H9 (cell line): ENCODE measurements around the gene QRICH2. TPM values are rescaled to one million over a fixed set of nuclear protein-coding genes. Genes with fewer than 3 reads are reported as not detected.

ENCODE experiments used
- DNase-seq: peaks from one replicate; pipeline ENCODE4 v3.0.0-alpha.2; 2017
- H2AFZ ChIP-seq: one replicate; pipeline ENCODE4 v1.6.1; 2013; ENCODE audit warnings: mild to moderate bottlenecking, low read length, control low read depth, moderate library complexity
- H2AK5ac ChIP-seq: 2 replicates; pipeline ENCODE4 v1.6.1; 2013; ENCODE audit warnings: low read length, control low read depth, mixed read lengths; ENCODE audit not compliant: insufficient read length
- H2BK120ac ChIP-seq: one replicate; pipeline ENCODE4 v1.6.1; 2013; ENCODE audit warnings: low read depth, mild to moderate bottlenecking, low read length, control low read depth, inconsistent platforms; ENCODE audit not compliant: poor library complexity, severe bottlenecking
- H2BK12ac ChIP-seq: 2 replicates; pipeline ENCODE4 v1.6.1; 2013; ENCODE audit warnings: low read length, control low read depth, mixed read lengths, low read depth; ENCODE audit not compliant: insufficient read length
- H2BK15ac ChIP-seq: 2 replicates; pipeline ENCODE4 v1.6.1; 2013; ENCODE audit warnings: low read depth, low read length, control low read depth
- H2BK20ac ChIP-seq: one replicate; pipeline ENCODE4 v1.6.1; 2013; ENCODE audit warnings: low read depth, mild to moderate bottlenecking, low read length, control low read depth, inconsistent platforms; ENCODE audit not compliant: poor library complexity, severe bottlenecking
- H2BK5ac ChIP-seq: 2 replicates; pipeline ENCODE4 v1.6.1; 2013; ENCODE audit warnings: low read length, control low read depth, mixed read lengths; ENCODE audit not compliant: insufficient read length
- H3K14ac ChIP-seq: 2 replicates; pipeline ENCODE4 v1.6.1; 2013; ENCODE audit warnings: low read length, control low read depth; ENCODE audit not compliant: insufficient read depth
- H3K18ac ChIP-seq: 2 replicates; pipeline ENCODE4 v1.6.1; 2013; ENCODE audit warnings: low read depth, mild to moderate bottlenecking, mixed read lengths, low read length, control low read depth; ENCODE audit not compliant: insufficient read length
- H3K23ac ChIP-seq: 2 replicates; pipeline ENCODE4 v1.6.1; 2013; ENCODE audit warnings: low read length, control low read depth, mixed read lengths, low read depth; ENCODE audit not compliant: insufficient read length
- H3K23me2 ChIP-seq: 2 replicates; pipeline ENCODE4 v1.6.1; 2013; ENCODE audit warnings: low read depth, mild to moderate bottlenecking, mixed read lengths, low read length, control low read depth; ENCODE audit not compliant: insufficient read length, poor library complexity, severe bottlenecking
- H3K27ac ChIP-seq: 2 replicates; pipeline ENCODE4 v1.5.1; 2013; ENCODE audit warnings: low read length, control low read depth, mixed read lengths, low read depth; ENCODE audit not compliant: insufficient read length
- H3K27me3 ChIP-seq: 2 replicates; pipeline ENCODE4 v1.6.1; 2013; ENCODE audit warnings: low read length, control low read depth, inconsistent platforms; ENCODE audit not compliant: insufficient read depth
- H3K4ac ChIP-seq: 2 replicates; pipeline ENCODE4 v1.6.1; 2013; ENCODE audit warnings: low read depth, mild to moderate bottlenecking, control low read depth, inconsistent platforms, low read length, moderate library complexity
- H3K4me1 ChIP-seq: 2 replicates; pipeline ENCODE4 v1.6.1; 2013; ENCODE audit warnings: low read length, control low read depth, inconsistent platforms; ENCODE audit not compliant: insufficient read depth
- H3K4me2 ChIP-seq: 2 replicates; pipeline ENCODE4 v1.6.1; 2013; ENCODE audit warnings: low read length, control low read depth, mixed read lengths; ENCODE audit not compliant: insufficient read length, insufficient read depth
- H3K56ac ChIP-seq: 2 replicates; pipeline ENCODE4 v1.6.1; 2013; ENCODE audit warnings: low read depth, mild to moderate bottlenecking, mixed read lengths, low read length, control low read depth; ENCODE audit not compliant: insufficient read length
- H3K79me1 ChIP-seq: 2 replicates; pipeline ENCODE4 v1.6.1; 2013; ENCODE audit warnings: low read depth, mild to moderate bottlenecking, moderate library complexity, low read length, control low read depth, inconsistent platforms; ENCODE audit not compliant: insufficient read depth, poor library complexity, severe bottlenecking
- H3K79me2 ChIP-seq: 2 replicates; pipeline ENCODE4 v1.6.1; 2013; ENCODE audit warnings: low read length, control low read depth, inconsistent platforms; ENCODE audit not compliant: insufficient read depth
- H3K9ac ChIP-seq: 2 replicates; pipeline ENCODE4 v1.6.1; 2013; ENCODE audit warnings: low read length, control low read depth, mixed read lengths; ENCODE audit not compliant: insufficient read length; ENCODE audit errors: extremely low read depth
- H3K9me3 ChIP-seq: one replicate; pipeline ENCODE4 v1.6.1; 2013; ENCODE audit warnings: low read depth, low read length, inconsistent platforms; ENCODE audit not compliant: control insufficient read depth
- H3T11ph ChIP-seq: one replicate; pipeline ENCODE4 v1.6.1; 2013; ENCODE audit warnings: mild to moderate bottlenecking, low read length, control low read depth, inconsistent platforms
- H4K20me1 ChIP-seq: one replicate; pipeline ENCODE4 v1.6.1; 2013; ENCODE audit not compliant: control insufficient read depth, insufficient read length, insufficient read depth
- H4K5ac ChIP-seq: 2 replicates; pipeline ENCODE4 v1.6.1; 2013; ENCODE audit warnings: low read depth, mild to moderate bottlenecking, mixed read lengths, low read length, control low read depth; ENCODE audit not compliant: insufficient read length
- H4K8ac ChIP-seq: replicated peaks from 2 replicates; pipeline ENCODE4 v1.6.1; 2013; ENCODE audit warnings: low read length, control low read depth, mixed read lengths, low read depth; ENCODE audit not compliant: insufficient read length
- H4K91ac ChIP-seq: 2 replicates; pipeline ENCODE4 v1.6.1; 2013; ENCODE audit warnings: low read depth, mild to moderate bottlenecking, moderate library complexity, mixed read lengths, low read length, control low read depth; ENCODE audit not compliant: insufficient read length
- H3K27ac Mint-ChIP-seq, 3 experiments: 2 replicates in 2 of 3; 3 replicates in 1 of 3; pipeline ENCODE4 v1.8.0; 2020 to 2021; ENCODE audit warnings: mixed read lengths in 3 of 3, mild to moderate bottlenecking in 1 of 3, moderate library complexity in 1 of 3
- H3K27me3 Mint-ChIP-seq: 2 replicates; pipeline ENCODE4 v1.8.0; 2021; ENCODE audit warnings: low read depth, mild to moderate bottlenecking, moderate library complexity, mixed read lengths
- H3K36me3 Mint-ChIP-seq, 3 experiments: 2 replicates in 2 of 3; 3 replicates in 1 of 3; pipeline ENCODE4 v1.8.0; 2020 to 2021; ENCODE audit warnings: low read depth in 3 of 3, mixed read lengths in 3 of 3; ENCODE audit not compliant: insufficient read depth in 1 of 3
- H3K4me1 Mint-ChIP-seq, 2 experiments: 2 replicates each; pipeline ENCODE4 v1.8.0; 2020; ENCODE audit warnings: mixed read lengths in 2 of 2
- H3K4me3 Mint-ChIP-seq, 2 experiments: 2 replicates in 1 of 2; 3 replicates in 1 of 2; pipeline ENCODE4 v1.8.0; 2020 to 2021; ENCODE audit warnings: mild to moderate bottlenecking in 2 of 2, mixed read lengths in 2 of 2, moderate library complexity in 1 of 2
- H3K9me3 Mint-ChIP-seq, 2 experiments: 2 replicates in 1 of 2; 3 replicates in 1 of 2; pipeline ENCODE4 v1.8.0; 2020; ENCODE audit warnings: mild to moderate bottlenecking in 2 of 2, mixed read lengths in 2 of 2, moderate library complexity in 1 of 2
- WGBS: extraction: QIAGEN DNeasy Blood & Tissue Kit; methylation state at CpG from one replicate; pipeline ENCODE4 v1.1.7; 2013; ENCODE audit warnings: missing lambda C conversion rate, low lambda C conversion rate, mixed read lengths; ENCODE audit not compliant: insufficient read length; ENCODE audit errors: extremely low coverage; 5-methylcytosine and 5-hydroxymethylcytosine counted together
- total RNA-seq: library from RNA; stranded (reverse); gene quantifications from 2 replicates; pipeline ENCODE4 v1.2.1, GENCODE V29; 2021
- TF ChIP-seq, protein P1 (sequence below): fragments of 200-600 bp; sonication (generic); conservative IDR thresholded peaks from 3 replicates; pipeline ENCODE4 v1.8.0; 2021; ENCODE audit warnings: antibody characterized with exemption, mild to moderate bottlenecking

Gene QRICH2
- total RNA-seq, 1 experiment from 2014 or later: 3.2 TPM

DNA sequence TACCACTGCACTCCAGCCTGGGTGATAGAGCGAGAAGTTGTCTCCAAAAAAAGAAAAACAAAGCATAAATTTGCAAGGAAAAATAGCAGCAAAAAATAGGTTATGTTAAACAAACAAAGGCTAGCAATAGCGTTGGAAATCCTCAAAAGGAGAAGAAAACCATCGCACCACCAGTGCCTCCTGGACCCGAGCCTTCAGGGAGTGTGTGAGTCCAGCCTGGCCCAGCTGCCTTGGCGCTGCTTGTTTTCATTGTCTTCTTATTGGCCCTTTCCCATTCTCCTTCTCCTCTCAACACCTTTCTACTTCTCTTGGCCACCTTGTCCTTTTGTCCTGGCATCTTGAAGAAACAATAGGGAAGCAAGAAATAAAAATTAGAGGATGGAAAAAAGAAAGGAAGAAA, 47.4 kb downstream of the QRICH2 start:
- H3K4me1 ChIP-seq: no peaks in the 10 kb centered on the region
- no peak overlapping the region for H3T11ph ChIP-seq
- peaks cover 0 to 3% (median 0%) of the 10 kb centered on the region in 3 experiments; a peak in 1 of 7 replicates for H3K36me3 Mint-ChIP-seq
- H2BK20ac ChIP-seq: no peak overlapping the region
- H3K27me3 ChIP-seq: no peaks in the 10 kb centered on the region
- H3K9me3 Mint-ChIP-seq: peaks cover 0 to 2% of the 10 kb centered on the region in 2 experiments; a peak in 1 of 5 replicates
- H3K4ac ChIP-seq: no peak overlapping the region
- no peak overlapping the region for H3K9ac ChIP-seq
- no peak overlapping the region for H3K4me2 ChIP-seq
- no peaks in the 10 kb centered on the region for H3K79me2 ChIP-seq
- no peak for DNase-seq
- no peak overlapping the region for H2BK12ac ChIP-seq
- H3K4me1 Mint-ChIP-seq: peaks cover 15 to 19% of the 10 kb centered on the region in 2 experiments
- no peak overlapping the region for H3K23ac ChIP-seq
- H3K9me3 ChIP-seq: no peaks in the 10 kb centered on the region
- no peak overlapping the region for H2BK5ac ChIP-seq
- no peak overlapping the region for H3K4me3 Mint-ChIP-seq
- H2AFZ ChIP-seq: no peak overlapping the region
- no peak overlapping the region for H3K14ac ChIP-seq
- H4K5ac ChIP-seq: no peak overlapping the region
- no peak overlapping the region for H2AK5ac ChIP-seq
- no peak overlapping the region for H3K27ac Mint-ChIP-seq
- no peaks in the 10 kb centered on the region for H4K20me1 ChIP-seq
- no peak overlapping the region for H2BK120ac ChIP-seq
- no peaks in the 10 kb centered on the region for H3K23me2 ChIP-seq
- no peak overlapping the region for H2BK15ac ChIP-seq
- WGBS: no CpG with 5 or more reads among the region's 5 CpGs
- no peak overlapping the region for H4K91ac ChIP-seq
- H3K27ac ChIP-seq: no peak overlapping the region
- H4K8ac ChIP-seq: no peak overlapping the region
- no peak overlapping the region for H3K18ac ChIP-seq
- H3K27me3 Mint-ChIP-seq: no peaks in the 10 kb centered on the region
- H3K56ac ChIP-seq: no peak overlapping the region
- TF ChIP-seq, protein P1, sequence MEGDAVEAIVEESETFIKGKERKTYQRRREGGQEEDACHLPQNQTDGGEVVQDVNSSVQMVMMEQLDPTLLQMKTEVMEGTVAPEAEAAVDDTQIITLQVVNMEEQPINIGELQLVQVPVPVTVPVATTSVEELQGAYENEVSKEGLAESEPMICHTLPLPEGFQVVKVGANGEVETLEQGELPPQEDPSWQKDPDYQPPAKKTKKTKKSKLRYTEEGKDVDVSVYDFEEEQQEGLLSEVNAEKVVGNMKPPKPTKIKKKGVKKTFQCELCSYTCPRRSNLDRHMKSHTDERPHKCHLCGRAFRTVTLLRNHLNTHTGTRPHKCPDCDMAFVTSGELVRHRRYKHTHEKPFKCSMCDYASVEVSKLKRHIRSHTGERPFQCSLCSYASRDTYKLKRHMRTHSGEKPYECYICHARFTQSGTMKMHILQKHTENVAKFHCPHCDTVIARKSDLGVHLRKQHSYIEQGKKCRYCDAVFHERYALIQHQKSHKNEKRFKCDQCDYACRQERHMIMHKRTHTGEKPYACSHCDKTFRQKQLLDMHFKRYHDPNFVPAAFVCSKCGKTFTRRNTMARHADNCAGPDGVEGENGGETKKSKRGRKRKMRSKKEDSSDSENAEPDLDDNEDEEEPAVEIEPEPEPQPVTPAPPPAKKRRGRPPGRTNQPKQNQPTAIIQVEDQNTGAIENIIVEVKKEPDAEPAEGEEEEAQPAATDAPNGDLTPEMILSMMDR: no peak
- no peaks in the 10 kb centered on the region for H3K79me1 ChIP-seq
